ENCODE measurements around the gene STX2.
"Not testable (repeated sequence)": the region's sequence is repeated elsewhere in the genome, so short reads cannot be mapped to it uniquely, and the experiment has no call there.

The STX2 gene

DNA sequence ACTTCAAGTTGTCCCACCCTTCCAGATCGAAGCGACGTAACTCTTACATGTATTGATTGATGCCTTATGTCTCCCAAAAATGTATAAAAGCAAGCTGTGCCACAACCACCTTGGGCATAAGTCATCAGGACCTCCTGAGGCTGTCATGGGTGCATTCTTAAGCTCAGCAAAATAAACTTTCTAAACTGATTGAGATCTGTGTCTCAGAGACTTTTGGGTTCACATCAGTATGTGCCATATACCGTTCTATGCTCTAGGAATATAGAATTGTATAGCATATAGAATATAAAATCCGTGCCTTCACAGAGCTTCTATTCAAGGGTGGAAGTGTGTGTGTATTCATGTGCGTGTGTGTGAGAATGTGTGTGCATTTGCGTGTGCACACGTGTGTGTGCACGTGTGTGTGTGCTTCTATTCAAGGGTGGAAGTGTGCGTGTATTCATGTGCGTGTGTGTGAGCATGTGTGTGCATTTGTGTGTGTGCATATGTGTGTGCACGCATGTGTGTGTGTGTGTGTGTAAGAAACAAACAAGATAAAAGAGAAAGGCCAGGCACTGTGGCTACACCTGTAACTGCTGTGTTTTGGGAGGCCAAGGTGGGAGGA, 11.5 kb upstream of the STX2 start:
- H3K9me3 ChIP-seq: no peaks in the 10 kb centered on the region
- TF ChIP-seq, protein P1, sequence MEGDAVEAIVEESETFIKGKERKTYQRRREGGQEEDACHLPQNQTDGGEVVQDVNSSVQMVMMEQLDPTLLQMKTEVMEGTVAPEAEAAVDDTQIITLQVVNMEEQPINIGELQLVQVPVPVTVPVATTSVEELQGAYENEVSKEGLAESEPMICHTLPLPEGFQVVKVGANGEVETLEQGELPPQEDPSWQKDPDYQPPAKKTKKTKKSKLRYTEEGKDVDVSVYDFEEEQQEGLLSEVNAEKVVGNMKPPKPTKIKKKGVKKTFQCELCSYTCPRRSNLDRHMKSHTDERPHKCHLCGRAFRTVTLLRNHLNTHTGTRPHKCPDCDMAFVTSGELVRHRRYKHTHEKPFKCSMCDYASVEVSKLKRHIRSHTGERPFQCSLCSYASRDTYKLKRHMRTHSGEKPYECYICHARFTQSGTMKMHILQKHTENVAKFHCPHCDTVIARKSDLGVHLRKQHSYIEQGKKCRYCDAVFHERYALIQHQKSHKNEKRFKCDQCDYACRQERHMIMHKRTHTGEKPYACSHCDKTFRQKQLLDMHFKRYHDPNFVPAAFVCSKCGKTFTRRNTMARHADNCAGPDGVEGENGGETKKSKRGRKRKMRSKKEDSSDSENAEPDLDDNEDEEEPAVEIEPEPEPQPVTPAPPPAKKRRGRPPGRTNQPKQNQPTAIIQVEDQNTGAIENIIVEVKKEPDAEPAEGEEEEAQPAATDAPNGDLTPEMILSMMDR (IDR thresholded peaks at IDR 0.05): no peak
- H3K36me3 ChIP-seq: no peaks in the 10 kb centered on the region
- H3K4me3 ChIP-seq: no peak overlapping the region
- DNase-seq: no peak
- no peak overlapping the region for H3K27ac ChIP-seq
- peaks cover 0 to 8% of the 10 kb centered on the region in 2 donors for H3K27me3 ChIP-seq
- H3K4me1 ChIP-seq: no peaks in the 10 kb centered on the region
- intact Hi-C loops (cut with DNase I; ENCODE audit: low total_unique reads): no loop called here

DNA sequence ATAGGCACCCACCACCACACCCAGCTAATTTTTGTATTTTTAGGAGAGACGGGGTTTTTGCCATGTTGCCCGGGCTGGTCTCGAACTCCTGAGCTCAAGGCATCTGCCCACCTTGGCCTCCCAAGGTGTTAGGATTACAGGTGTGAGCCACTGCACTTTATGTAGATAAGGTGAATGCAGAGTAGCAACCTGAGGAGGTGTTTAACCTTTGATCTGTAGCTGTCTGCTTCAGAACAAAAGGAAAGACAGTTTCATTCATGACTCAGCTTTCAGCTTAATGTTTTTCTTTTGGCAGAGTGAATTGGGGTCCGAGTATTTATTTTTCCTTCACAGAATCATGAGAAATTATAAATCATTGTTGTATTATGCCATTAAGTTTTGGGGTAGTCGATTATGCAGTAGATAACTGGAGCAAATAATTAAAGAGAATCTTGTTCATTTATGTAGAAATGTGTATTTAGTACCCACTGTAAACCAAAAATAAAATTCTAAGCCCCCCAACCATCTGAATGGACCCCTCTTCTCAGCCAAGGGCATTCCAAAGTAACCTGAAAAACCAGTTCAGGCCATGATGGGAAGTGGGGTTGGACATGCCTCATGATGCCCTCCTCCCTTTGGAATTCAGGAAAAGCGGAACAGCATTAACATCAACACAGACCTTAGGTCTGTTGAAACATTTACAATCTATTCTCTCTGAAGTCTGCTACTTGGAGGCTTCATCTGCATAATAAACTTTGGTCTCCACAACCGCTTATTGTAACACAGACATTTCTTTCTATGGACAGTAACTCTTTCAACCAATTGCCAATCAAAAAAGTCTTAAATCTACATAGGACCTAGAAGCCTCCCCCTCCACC, 10.7 kb upstream of the STX2 start:
- Histone ChIP-seq H3K27me3 (peaks cover 0 to 4% of the 10 kb centered on the region in 2 donors), H3K36me3 (no peaks in the 10 kb centered on the region), H3K27ac (no peak overlapping the region), H3K4me3 (no peak overlapping the region), H3K4me1 (no peaks in the 10 kb centered on the region), H3K9me3 (no peaks in the 10 kb centered on the region)
- TF ChIP-seq, protein P1 (IDR thresholded peaks at IDR 0.05): no peak
- intact Hi-C loops (cut with DNase I; ENCODE audit: low total_unique reads): no loop called here
- DNase-seq: no peak

DNA sequence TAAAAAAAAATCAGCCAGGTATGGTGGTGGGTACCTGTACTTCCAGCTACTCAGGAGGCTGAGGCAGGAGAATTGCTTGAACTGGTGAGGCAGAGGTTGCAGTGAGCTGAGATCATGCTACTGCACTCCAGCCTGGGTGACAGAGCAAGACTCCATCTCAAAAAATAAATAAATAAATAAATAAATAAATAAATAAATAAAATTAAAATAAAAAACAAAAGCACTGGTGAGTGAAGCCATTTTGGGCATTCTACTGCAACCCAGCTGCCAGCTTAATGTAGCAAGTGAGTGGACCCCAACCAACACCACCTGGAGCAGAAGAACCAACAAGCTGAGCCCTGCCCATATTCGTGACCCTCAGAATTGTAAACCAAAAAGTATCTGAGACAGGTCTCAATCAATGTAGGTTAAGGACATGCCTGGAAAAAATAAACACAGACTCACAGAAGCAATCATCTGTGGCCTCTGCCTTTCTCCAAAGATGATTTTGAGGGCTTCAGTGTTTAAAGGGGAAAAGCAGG, 9.8 kb upstream of the STX2 start:
- H3K4me1 ChIP-seq; H3K4me3 ChIP-seq; intact Hi-C loops (cut with DNase I; ENCODE audit: low total_unique reads); H3K9me3 ChIP-seq; H3K36me3 ChIP-seq; H3K27me3 ChIP-seq; H3K27ac ChIP-seq; DNase-seq: not testable (repeated sequence)

DNA sequence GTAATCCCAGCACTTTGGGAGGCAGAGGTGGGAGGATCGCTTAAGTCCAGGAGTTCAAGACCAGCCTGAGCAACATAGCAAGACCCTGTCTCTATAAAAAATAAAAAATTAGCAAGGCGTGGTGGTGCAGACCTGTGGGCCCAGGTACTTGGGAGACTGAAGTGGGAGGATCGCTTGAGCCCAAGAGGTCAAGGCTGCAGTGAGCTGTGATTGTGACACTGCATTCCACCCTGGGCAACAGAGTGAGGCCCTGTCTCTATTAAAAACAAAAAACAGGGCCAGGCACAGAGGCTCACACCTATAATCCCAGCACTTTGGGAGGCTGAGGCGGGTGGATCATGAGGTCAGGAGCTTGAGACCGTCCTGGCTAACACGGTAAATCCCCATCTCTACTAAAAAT, 9.1 kb upstream of the STX2 start:
- intact Hi-C loops (cut with DNase I; ENCODE audit: low total_unique reads); H3K4me1 ChIP-seq; H3K9me3 ChIP-seq; DNase-seq; H3K27me3 ChIP-seq; H3K27ac ChIP-seq; H3K4me3 ChIP-seq; H3K36me3 ChIP-seq: not testable (repeated sequence)

DNA sequence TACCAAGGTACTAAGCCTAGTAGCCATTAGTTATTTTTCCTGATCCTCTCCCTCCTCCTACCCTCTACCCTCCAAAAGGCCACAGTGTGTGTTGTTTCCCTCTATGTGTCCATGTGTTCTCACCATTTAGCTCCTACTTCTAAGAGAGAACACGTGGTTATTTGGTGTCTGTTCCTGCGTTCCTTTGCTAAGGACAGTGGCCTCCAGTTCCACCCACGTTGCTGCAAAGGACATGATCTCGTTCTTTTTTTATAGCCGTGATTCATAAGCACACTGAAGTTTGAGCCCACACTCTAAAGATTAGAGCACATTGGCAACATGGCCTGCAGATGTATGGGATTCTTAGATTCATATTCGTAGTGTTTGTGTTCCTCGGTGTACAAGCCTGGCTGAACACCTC, 8.1 kb upstream of the STX2 start:
- no peaks in the 10 kb centered on the region for H3K9me3 ChIP-seq
- H3K4me3 ChIP-seq: no peak overlapping the region
- H3K4me1 ChIP-seq: no peaks in the 10 kb centered on the region
- TF ChIP-seq, protein P1 (IDR thresholded peaks at IDR 0.05): no peak
- H3K27ac ChIP-seq: no peak overlapping the region
- intact Hi-C loops (cut with DNase I; ENCODE audit: low total_unique reads): no loop called here
- H3K27me3 ChIP-seq: no peaks in the 10 kb centered on the region
- DNase-seq: no peak
- no peaks in the 10 kb centered on the region for H3K36me3 ChIP-seq

DNA sequence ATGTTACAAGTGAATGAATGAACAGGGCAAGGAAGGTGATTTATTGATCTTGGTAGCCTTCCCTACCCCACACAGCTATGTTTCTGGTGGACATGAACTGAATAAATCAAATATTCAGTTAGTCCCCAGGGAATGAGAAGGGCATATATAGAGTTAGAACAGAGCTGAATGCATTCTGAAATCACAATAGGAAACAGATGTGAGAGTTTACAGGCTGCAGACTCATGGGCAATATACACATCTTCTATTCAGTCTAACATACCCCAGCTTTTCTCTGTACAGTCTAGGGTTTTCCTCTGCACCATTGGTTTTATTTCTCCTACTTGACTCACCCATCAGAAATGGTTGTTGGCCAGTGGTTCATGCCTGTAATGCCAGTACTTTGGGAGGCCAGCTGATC, 7.3 kb upstream of the STX2 start:
- intact Hi-C loops (cut with DNase I; ENCODE audit: low total_unique reads): no loop called here
- H3K9me3 ChIP-seq: no peaks in the 10 kb centered on the region
- no peaks in the 10 kb centered on the region for H3K36me3 ChIP-seq
- H3K27ac ChIP-seq: no peak overlapping the region
- H3K27me3 ChIP-seq: no peaks in the 10 kb centered on the region
- H3K4me1 ChIP-seq: no peaks in the 10 kb centered on the region
- TF ChIP-seq, protein P1 (IDR thresholded peaks at IDR 0.05): no peak
- DNase-seq: no peak
- H3K4me3 ChIP-seq: no peak overlapping the region

Measured in tibial artery (tissue), 4 donors.